ENCODE data around the gene KLHL22.

GRCh38 chr22:20406686-20407408 lies 88.7 kb downstream of the KLHL22 start:
- TF ChIP-seq, protein P1, sequence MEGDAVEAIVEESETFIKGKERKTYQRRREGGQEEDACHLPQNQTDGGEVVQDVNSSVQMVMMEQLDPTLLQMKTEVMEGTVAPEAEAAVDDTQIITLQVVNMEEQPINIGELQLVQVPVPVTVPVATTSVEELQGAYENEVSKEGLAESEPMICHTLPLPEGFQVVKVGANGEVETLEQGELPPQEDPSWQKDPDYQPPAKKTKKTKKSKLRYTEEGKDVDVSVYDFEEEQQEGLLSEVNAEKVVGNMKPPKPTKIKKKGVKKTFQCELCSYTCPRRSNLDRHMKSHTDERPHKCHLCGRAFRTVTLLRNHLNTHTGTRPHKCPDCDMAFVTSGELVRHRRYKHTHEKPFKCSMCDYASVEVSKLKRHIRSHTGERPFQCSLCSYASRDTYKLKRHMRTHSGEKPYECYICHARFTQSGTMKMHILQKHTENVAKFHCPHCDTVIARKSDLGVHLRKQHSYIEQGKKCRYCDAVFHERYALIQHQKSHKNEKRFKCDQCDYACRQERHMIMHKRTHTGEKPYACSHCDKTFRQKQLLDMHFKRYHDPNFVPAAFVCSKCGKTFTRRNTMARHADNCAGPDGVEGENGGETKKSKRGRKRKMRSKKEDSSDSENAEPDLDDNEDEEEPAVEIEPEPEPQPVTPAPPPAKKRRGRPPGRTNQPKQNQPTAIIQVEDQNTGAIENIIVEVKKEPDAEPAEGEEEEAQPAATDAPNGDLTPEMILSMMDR (conservative IDR thresholded peaks at IDR 0.05; ENCODE audit: low read depth, low read length): no peak
- TF ChIP-seq EZH2 (IDR thresholded peaks at IDR 0.05; ENCODE audit: low read length, unreplicated experiment): no peak
- no peak for TF ChIP-seq EZH2phosphoT487 (IDR thresholded peaks at IDR 0.05; ENCODE audit: borderline replicate concordance, low read length)

Measured in PC-3 (cell line).